GM06990 (cell line): Measurements from ENCODE around the gene CYREN.
"Not testable (repeated sequence)": the region's sequence is repeated elsewhere in the genome, so short reads cannot be mapped to it uniquely, and the experiment has no call there.

ENCODE experiments used
- DNase-seq: peaks from one replicate; pipeline ENCODE4 v3.0.0-alpha.2; 2011; ENCODE audit not compliant: insufficient read length; ENCODE audit errors: extremely low read depth
- H3K27me3 ChIP-seq: replicated peaks from 2 replicates; pipeline ENCODE4 v1.6.0; 2011; ENCODE audit warnings: low read length; ENCODE audit not compliant: control insufficient read depth, insufficient read depth
- H3K36me3 ChIP-seq: 2 replicates; pipeline ENCODE4 v1.5.1; 2011; ENCODE audit warnings: low read length; ENCODE audit not compliant: control insufficient read depth, insufficient read depth
- H3K4me3 ChIP-seq: replicated peaks from 2 replicates; pipeline ENCODE4 v1.5.1; 2011; ENCODE audit warnings: low read depth, mild to moderate bottlenecking, control low read depth, low read length
- CTCF ChIP-seq: IDR thresholded peaks from 2 replicates; pipeline ENCODE4 v1.5.1; 2011; ENCODE audit warnings: low read length, control low read depth, mild to moderate bottlenecking, inconsistent platforms; ENCODE audit not compliant: insufficient read depth, poor library complexity, severe bottlenecking

CYREN gene

GRCh38 chr7:135170274-135170997 is at the start of gene CYREN:
Gene CYREN, minus strand, starts transcription at chr7:135170707. Its CDS starts 1,785 bp downstream, at chr7:135168922.
- H3K36me3 ChIP-seq: peaks cover 28% of the 10 kb centered on the region
- peak within 1 kb of the TSS; percentile 75 for H3K4me3 ChIP-seq
- peak; percentile 96 for DNase-seq
- no peaks in the 10 kb centered on the region for H3K27me3 ChIP-seq
- TF ChIP-seq CTCF: peak; percentile 83

- DNase-seq: no peak
- no peak for TF ChIP-seq CTCF
- no peaks in the 10 kb centered on the region for H3K27me3 ChIP-seq
Observed at GRCh38 chr7:135217645-135218509, 47.4 kb upstream of the CYREN start.

GRCh38 chr7:135215698-135216097 is 45.2 kb upstream of the CYREN start:
- DNase-seq: no peak
- TF ChIP-seq CTCF: no peak
- Histone ChIP-seq H3K36me3 (no peaks in the 10 kb centered on the region), H3K4me3 (no peak overlapping the region), H3K27me3 (no peaks in the 10 kb centered on the region)

More at GRCh38 chr7:135217645-135218509, 47.4 kb upstream of the CYREN start:
- no peaks in the 10 kb centered on the region for H3K36me3 ChIP-seq
- H3K4me3 ChIP-seq: no peak overlapping the region

- DNase-seq: no peak
- H3K4me3 ChIP-seq: no peak overlapping the region
- H3K27me3 ChIP-seq: no peaks in the 10 kb centered on the region
- no peaks in the 10 kb centered on the region for H3K36me3 ChIP-seq
- no peak for TF ChIP-seq CTCF
Observed at GRCh38 chr7:135215180-135215579, 44.7 kb upstream of the CYREN start.

GRCh38 chr7:135213831-135214230 is 43.3 kb upstream of the CYREN start:
- H3K4me3 ChIP-seq: no peak overlapping the region
- no peak for DNase-seq
- H3K36me3 ChIP-seq: no peaks in the 10 kb centered on the region; the same call in 1 of the 2 replicates
- TF ChIP-seq CTCF: no peak
- no peaks in the 10 kb centered on the region for H3K27me3 ChIP-seq

GRCh38 chr7:135211946-135212685 is 41.6 kb upstream of the CYREN start:
- H3K36me3 ChIP-seq, DNase-seq: not testable (repeated sequence)

More at GRCh38 chr7:135211946-135212685, 41.6 kb upstream of the CYREN start:
- peak overlapping the region; percentile 77 for H3K4me3 ChIP-seq
- not testable (repeated sequence) for H3K27me3 ChIP-seq
